GM12878 (cell line): ENCODE measurements around the gene ABCB9. TPM values are rescaled to one million over a fixed set of nuclear protein-coding genes. Genes with fewer than 3 reads are reported as not detected.

Source experiments
- ATAC-seq: fragments of 200-7000 bp; cut with Tn5 transposase; 3 replicates; pipeline ENCODE4 v1.9.1; 2020; ENCODE audit warnings: mild to moderate bottlenecking, moderate library complexity
- BruUV-seq: library from RNA; stranded (reverse); fragments of 400-500 nt; replicated peaks from 2 replicates; lab custom pipeline; 2021; lab: Mats Ljungman, UMichigan
- CTCF ChIA-PET: fragments of 300-600 bp; sonication (Branson Sonifier 250); formaldehyde crosslinking; extraction: SDS; loops from one replicate; lab custom pipeline; 2021; ENCODE audit warnings: inconsistent platforms; lab: Yijun Ruan, JAX
- POLR2A ChIA-PET: fragments of 350-600 bp; formaldehyde crosslinking; extraction: SDS; loops from one replicate; lab custom pipeline; 2021; ENCODE audit warnings: inconsistent platforms; lab: Charles Lee
- RAD21 ChIA-PET: fragments of 300-600 bp; sonication (Branson Sonifier 250); formaldehyde crosslinking; loops from one replicate; lab custom pipeline; 2023; ENCODE audit warnings: antibody characterized with exemption; ENCODE audit not compliant: unreplicated experiment; lab: Charles Lee
- SMC1A ChIA-PET: fragments of 300-600 bp; sonication (Branson Sonifier 250); formaldehyde crosslinking; loops from one replicate; lab custom pipeline; 2023; ENCODE audit not compliant: unreplicated experiment, uncharacterized antibody; lab: Charles Lee
- DNase-seq: peaks from one replicate; pipeline ENCODE4 v3.0.0-alpha.2; 2011; ENCODE audit warnings: low read depth, low spot score
- FAIRE-seq: peaks from 3 replicates; lab custom pipeline; 2011; peaks lifted over from hg19 to GRCh38; lab: Jason Lieb, UNC
- H2AFZ ChIP-seq: 2 replicates; pipeline ENCODE4 v1.6.0; 2011; ENCODE audit warnings: low read depth, low read length, control low read depth; ENCODE audit not compliant: control insufficient read depth
- H3K27ac ChIP-seq: 2 replicates; pipeline ENCODE4 v1.5.1; 2011; ENCODE audit warnings: control low read depth; ENCODE audit not compliant: control insufficient read depth, insufficient read depth
- H3K27me3 ChIP-seq, 2 experiments: replicated peaks in 1 of 2; 2 replicates each; pipeline versions ENCODE4 v1.6.0 to v1.6.1; 2011; ENCODE audit warnings: low read length in 1 of 2; ENCODE audit not compliant: control insufficient read depth in 2 of 2, insufficient read depth in 2 of 2
- H3K36me3 ChIP-seq, 2 experiments: 2 replicates each; pipeline ENCODE4 v1.5.1; 2011; ENCODE audit warnings: low read length in 1 of 2; ENCODE audit not compliant: control insufficient read depth in 2 of 2, insufficient read depth in 2 of 2
- H3K4me1 ChIP-seq: 2 replicates; pipeline ENCODE4 v1.6.1; 2011; ENCODE audit warnings: mild to moderate bottlenecking, low read length, moderate library complexity, mixed read lengths; ENCODE audit not compliant: control insufficient read depth, insufficient read depth
- H3K4me2 ChIP-seq: 2 replicates; pipeline ENCODE4 v1.6.0; 2011; ENCODE audit warnings: control low read depth; ENCODE audit not compliant: control insufficient read depth, insufficient read depth
- H3K4me3 ChIP-seq: fragments of 200-600 bp; sonication (generic); 2 replicates; pipeline ENCODE4 v1.5.1; 2016
- H3K79me2 ChIP-seq: 2 replicates; pipeline ENCODE4 v1.6.0; 2011; ENCODE audit warnings: low read length; ENCODE audit not compliant: control insufficient read depth, insufficient read depth
- H3K9ac ChIP-seq: 2 replicates; pipeline ENCODE4 v1.8.0; 2011; ENCODE audit warnings: low read length, control low read depth, mixed read lengths; ENCODE audit not compliant: control insufficient read depth, insufficient read depth
- H3K9me3 ChIP-seq: replicated peaks from 3 replicates; pipeline ENCODE4 v1.5.1; 2011; ENCODE audit warnings: mild to moderate bottlenecking, low read length; ENCODE audit not compliant: control insufficient read depth, insufficient read depth
- H4K20me1 ChIP-seq: 2 replicates; pipeline ENCODE4 v1.6.0; 2011; ENCODE audit not compliant: control insufficient read depth, insufficient read depth
- ATF7 ChIP-seq: fragments of 450-650 bp; IDR thresholded peaks from 2 replicates; pipeline ENCODE4 v1.6.1; 2016; ENCODE audit warnings: low read depth, mild to moderate bottlenecking
- BCL11A ChIP-seq: IDR thresholded peaks from 2 replicates; pipeline ENCODE4 v1.6.1; 2011; ENCODE audit warnings: low read depth, low read length
- CREM ChIP-seq: IDR thresholded peaks from 2 replicates; pipeline ENCODE4 v1.6.1; 2014; ENCODE audit warnings: antibody characterized with exemption, low read depth
- FOS ChIP-seq: IDR thresholded peaks from 3 replicates; pipeline ENCODE4 v1.6.1; 2011; ENCODE audit warnings: borderline replicate concordance; ENCODE audit not compliant: insufficient read length; ENCODE audit errors: extremely low read depth
- GATAD2B ChIP-seq: fragments of 450-650 bp; conservative IDR thresholded peaks from 2 replicates; pipeline ENCODE4 v1.6.1; 2017; ENCODE audit warnings: low read depth, mild to moderate bottlenecking, moderate library complexity
- HDAC2 ChIP-seq: fragments of 200-600 bp; sonication (generic); IDR thresholded peaks from 2 replicates; pipeline ENCODE4 v1.6.1; 2017
- IKZF1 ChIP-seq: fragments of 450-650 bp; conservative IDR thresholded peaks from 2 replicates; pipeline ENCODE4 v1.6.1; 2017; ENCODE audit warnings: antibody characterized with exemption, mild to moderate bottlenecking
- IKZF2 ChIP-seq, 2 experiments: fragments of 450-650 bp; IDR thresholded peaks; 2 replicates each; pipeline ENCODE4 v1.6.1; 2017; ENCODE audit warnings: mild to moderate bottlenecking in 2 of 2, moderate library complexity in 2 of 2
- MEF2B ChIP-seq: fragments of 450-650 bp; IDR thresholded peaks from 2 replicates; pipeline ENCODE4 v1.6.1; 2018; ENCODE audit warnings: mild to moderate bottlenecking, moderate library complexity; ENCODE audit not compliant: partially characterized antibody, poor library complexity, severe bottlenecking
- RAD21 ChIP-seq: IDR thresholded peaks from 2 replicates; pipeline ENCODE4 v1.6.1; 2011; ENCODE audit warnings: mild to moderate bottlenecking, low read depth, low read length, moderate library complexity; ENCODE audit not compliant: insufficient read depth
- RELA ChIP-seq: fragments of 450-650 bp; IDR thresholded peaks from 2 replicates; pipeline ENCODE4 v1.8.0; 2014; ENCODE audit warnings: borderline replicate concordance; ENCODE audit not compliant: partially characterized antibody
- WRNIP1 ChIP-seq: IDR thresholded peaks from 2 replicates; pipeline ENCODE4 v1.6.1; 2011; ENCODE audit warnings: low read depth, low read length, improper control_type of control experiment, borderline replicate concordance
- YY1 ChIP-seq: IDR thresholded peaks from 2 replicates; pipeline ENCODE4 v1.6.1; 2011; ENCODE audit warnings: low read depth, mild to moderate bottlenecking, low read length
- ZBTB4 ChIP-seq: fragments of 450-650 bp; formaldehyde crosslinking; IDR thresholded peaks from 2 replicates; pipeline ENCODE4 v1.4.0; 2022; ENCODE audit warnings: mild to moderate bottlenecking, moderate library complexity
- WGBS: methylation state at CpG from one replicate; pipeline ENCODE4 v1.1.6; 2016; ENCODE audit warnings: low lambda C conversion rate; ENCODE audit not compliant: insufficient replicate concordance, insufficient coverage; ENCODE audit errors: missing lambda C conversion rate; 5-methylcytosine and 5-hydroxymethylcytosine counted together
- in situ Hi-C: fragments of 300-500 bp; cut with MboI; formaldehyde crosslinking; loops from 9 replicates; pipeline ENCODE4 v1.14.3; 2018; ENCODE audit warnings: mixed read lengths
- intact Hi-C: fragments of 100-400 bp; cut with micrococcal nuclease; formaldehyde crosslinking; loops from one replicate; pipeline ENCODE4 v1.14.2; 2022; ENCODE audit not compliant: unreplicated experiment
- polyA plus RNA-seq, 11 experiments: library from polyadenylated mRNA; depleted of rRNA in 4 of 11; unstranded in 6 of 11; stranded (reverse) in 5 of 11; fragments of >200 nt; fragmentation: Nextera tagmentation in 4 of 11; fragmentation: Illumina TruSeq in 1 of 11; extraction: Ambion mirVana in 4 of 11; extraction: Trizol in 1 of 11; gene quantifications; 1 replicate in 1 of 11; 2 replicates in 10 of 11; pipeline versions ENCODE4 v1.2.1 to v1.2.3, GENCODE V29; 2011 to 2016; ENCODE audit warnings: inconsistent platforms in 2 of 11, missing spikeins in 2 of 11, low read depth in 1 of 11
- total RNA-seq, 4 experiments: library from RNA; depleted of rRNA in 3 of 4; stranded (reverse); fragments of >200 nt in 3 of 4; fragmentation: Illumina TruSeq in 1 of 4; extraction: Trizol in 1 of 4; gene quantifications; 2 replicates each; pipeline versions ENCODE4 v1.2.1 to v1.2.3, GENCODE V29; 2013 to 2021
- TF ChIP-seq, protein P1 (sequence below): IDR thresholded peaks from 2 replicates; pipeline ENCODE4 v1.6.1; 2011; ENCODE audit warnings: borderline replicate concordance, low read depth, mild to moderate bottlenecking, moderate library complexity, mixed read lengths, low read length; ENCODE audit not compliant: insufficient read depth; ENCODE audit errors: extremely low read length

Gene ABCB9
- total and polyA plus RNA-seq, 10 of the 15 experiments (the other 5 are each of a cell fraction or from before 2014, with no cell fraction given) = 0.37 to 4.9 (median 3.1) TPM

GRCh38 chr12:122978507-122978955 is 12.3 kb upstream of the ABCB9 start:
- FAIRE-seq = no peak
- WGBS = 96% methylated on average over 21 of the region's 21 CpGs
- no peaks in the 10 kb centered on the region for H4K20me1 ChIP-seq

More at GRCh38 chr12:122978507-122978955, 12.3 kb upstream of the ABCB9 start:
- in situ Hi-C loops (loop anchor here (5.0 kb wide), 1 partner anchor 254 kb away; the partner anchor contains the start of genes MPHOSPH9 and MTRFR), intact Hi-C loops (no loop called here)
- H3K9ac ChIP-seq = no peak overlapping the region
- no peaks in the 10 kb centered on the region for H3K27me3 ChIP-seq
- ChIA-PET CTCF (interaction anchor here (1.0 to 2.1 kb wide), 2 partner anchors 259 to 604 kb away, joined by 3 to 7 read pairs; no protein-coding TSS in a partner anchor), POLR2A (interaction anchor here (2.0 kb wide), 1 partner anchor 254 kb away, joined by 8 read pairs; the partner anchor contains the start of genes MPHOSPH9 and MTRFR), SMC1A (interaction anchor here (0.8 to 1.7 kb wide), 2 partner anchors 9 to 188 kb away, joined by 3 read pairs; no protein-coding TSS in a partner anchor), RAD21 (interaction anchor here (0.6 kb wide), 1 partner anchor 10 kb away, joined by 3 read pairs; no protein-coding TSS in a partner anchor)
- H3K4me2 ChIP-seq = no peak overlapping the region
- peaks cover 30% of the 10 kb centered on the region for H3K4me1 ChIP-seq
- H3K27ac ChIP-seq = no peak overlapping the region
- H3K79me2 ChIP-seq = peaks cover 39% of the 10 kb centered on the region
- H3K9me3 ChIP-seq = no peaks in the 10 kb centered on the region
- no peak overlapping the region for H3K4me3 ChIP-seq
- no peak for TF ChIP-seq WRNIP1
- no peak for TF ChIP-seq YY1
- no peak for TF ChIP-seq GATAD2B
- TF ChIP-seq MEF2B = no peak
- no peak for TF ChIP-seq HDAC2
- no peak for TF ChIP-seq IKZF1
- no peak for TF ChIP-seq CREM
- TF ChIP-seq IKZF2 (IDR thresholded peaks at IDR 0.05) = no peak
- no peak for TF ChIP-seq ZBTB4 (CRISPR knock-in tag)
- no peak for TF ChIP-seq BCL11A
- no peak for TF ChIP-seq RAD21
- TF ChIP-seq, protein P1, sequence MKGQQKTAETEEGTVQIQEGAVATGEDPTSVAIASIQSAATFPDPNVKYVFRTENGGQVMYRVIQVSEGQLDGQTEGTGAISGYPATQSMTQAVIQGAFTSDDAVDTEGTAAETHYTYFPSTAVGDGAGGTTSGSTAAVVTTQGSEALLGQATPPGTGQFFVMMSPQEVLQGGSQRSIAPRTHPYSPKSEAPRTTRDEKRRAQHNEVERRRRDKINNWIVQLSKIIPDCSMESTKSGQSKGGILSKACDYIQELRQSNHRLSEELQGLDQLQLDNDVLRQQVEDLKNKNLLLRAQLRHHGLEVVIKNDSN = no peak
- TF ChIP-seq ATF7 = no peak
- TF ChIP-seq FOS = no peak
- TF ChIP-seq RELA = no peak
- BruUV-seq = no TSS peak
- H2AFZ ChIP-seq = no peak overlapping the region
- ATAC-seq (no peak), DNase-seq (no peak)
- peaks cover 0 to 6% of the 10 kb centered on the region in 2 experiments; a peak in 2 of 4 replicates for H3K36me3 ChIP-seq
